Stimulated activated CD4-positive, alpha-beta T cell treated with anti-CD3 and anti-CD28 coated beads, Interleukin-1b, Interleukin-23, amount 100 ng/mL, for 48 hours (primary cell): ENCODE measurements around the gene ENTHD1.

ENCODE experiments used
- DNase-seq: peaks from one replicate; pipeline ENCODE4 v3.0.0-alpha.2; 2020

ENTHD1 gene

GRCh38 chr22:39893526-39893925, at the start of gene ENTHD1:
Gene ENTHD1 (minus strand): TSS chr22:39893760. CDS start chr22:39887748, 6,012 bp downstream.
- no peak for DNase-seq

- DNase-seq, result no peak
Measured at GRCh38 chr22:39943337-39943736, 49.8 kb upstream of the ENTHD1 start.

GRCh38 chr22:39942439-39943230, 49.1 kb upstream of the ENTHD1 start:
- DNase-seq, result no peak

- DNase-seq, result no peak
Measured at GRCh38 chr22:39941601-39942000, 48.0 kb upstream of the ENTHD1 start.

DNA sequence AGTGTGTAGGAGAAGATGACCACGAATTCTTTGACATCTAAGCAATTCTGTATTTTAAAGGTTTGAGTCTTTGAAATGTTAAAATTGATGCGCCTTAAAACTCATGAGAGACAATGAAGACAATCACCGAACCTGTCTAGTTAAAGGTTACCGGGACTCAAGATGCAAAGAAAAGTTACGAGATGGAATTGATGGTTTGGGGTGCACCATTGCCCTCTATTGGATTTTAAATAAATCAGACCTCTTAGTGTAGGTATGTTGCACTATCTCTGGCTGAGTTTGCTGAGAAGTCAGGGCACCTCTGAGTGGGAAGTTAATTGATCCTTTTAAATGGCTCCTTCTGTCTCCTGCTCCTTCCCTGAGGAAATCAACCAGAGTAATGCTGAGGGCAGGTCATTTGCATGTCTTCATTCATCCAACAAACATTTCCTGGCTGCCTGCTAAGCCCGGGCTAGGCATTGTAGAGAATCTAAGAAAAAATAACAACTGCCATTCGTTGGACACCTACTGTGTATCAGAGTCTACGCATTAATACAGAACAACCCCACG, 47.3 kb upstream of the ENTHD1 start:
- no peak for DNase-seq

DNA sequence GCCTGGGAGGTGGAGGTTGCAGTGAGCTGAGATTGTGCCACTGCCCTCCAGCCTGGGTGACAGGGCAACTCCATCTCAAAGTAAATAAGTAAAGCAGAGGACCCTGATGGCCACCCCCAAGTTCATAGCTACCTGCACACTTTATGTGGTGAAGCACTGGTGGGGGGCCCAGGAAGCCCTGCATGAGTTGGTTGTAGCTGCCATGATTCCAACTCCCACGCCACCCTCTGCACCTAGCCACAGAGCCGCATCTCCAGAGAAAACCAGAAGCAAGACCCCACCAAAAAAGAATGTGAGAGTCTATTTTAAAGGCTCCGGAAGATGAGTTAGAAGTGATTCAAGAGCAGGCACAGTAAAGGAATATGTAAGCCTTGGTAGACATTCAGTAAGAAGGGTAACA, 46.3 kb upstream of the ENTHD1 start:
- no peak for DNase-seq

DNA sequence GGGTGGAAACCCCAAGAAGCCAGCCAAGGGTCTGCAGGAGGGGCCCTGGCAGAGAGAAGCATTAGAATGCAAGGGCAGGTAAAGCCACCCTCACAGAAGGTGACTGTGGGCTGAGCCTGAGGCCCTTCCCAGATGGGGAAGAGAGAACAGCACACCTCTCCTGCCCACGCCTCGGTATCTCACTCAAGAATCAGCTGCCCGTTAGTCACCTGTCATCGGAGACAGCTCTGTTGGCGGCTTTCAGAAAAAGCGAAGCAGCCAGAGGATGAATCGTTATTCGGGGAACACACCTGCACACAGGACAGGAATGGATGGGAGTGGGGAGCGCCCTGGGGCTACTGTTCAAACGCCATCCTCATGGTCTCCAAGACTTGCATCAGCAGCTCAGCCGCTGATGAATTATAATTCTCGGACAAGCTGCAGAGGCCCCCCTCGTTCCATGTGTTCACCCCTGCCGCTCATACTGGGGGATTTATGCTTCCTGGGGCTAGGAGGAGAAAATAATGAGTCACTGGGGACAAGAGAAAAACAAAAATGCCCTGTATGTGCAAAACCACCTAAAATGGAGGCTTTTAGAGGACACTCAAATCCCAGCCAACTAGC, 45.0 kb upstream of the ENTHD1 start:
- DNase-seq, result peak; percentile 66

DNA sequence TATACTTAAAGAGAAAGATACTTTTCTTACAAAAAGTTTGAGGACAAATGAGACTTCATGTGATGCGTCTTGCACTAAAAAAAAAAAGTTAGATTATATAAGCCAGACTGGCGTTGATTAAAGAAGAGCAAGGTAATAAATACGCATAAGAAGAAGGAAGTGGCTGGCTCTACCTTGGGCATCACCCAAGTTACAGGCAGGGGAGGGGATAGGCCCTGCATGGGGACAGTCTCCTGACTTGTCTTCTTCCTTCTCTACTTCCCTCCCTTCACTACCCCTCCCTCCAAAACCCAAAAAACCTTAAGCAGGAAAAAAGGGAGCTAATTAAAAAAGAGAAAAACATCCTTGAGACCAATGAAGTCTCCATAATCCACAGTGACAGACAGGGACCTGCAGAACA, 44.3 kb upstream of the ENTHD1 start:
- DNase-seq, result no peak

- DNase-seq, result no peak
Measured at GRCh38 chr22:39936523-39937145, 43.1 kb upstream of the ENTHD1 start.

- DNase-seq, result no peak
Measured at GRCh38 chr22:39935612-39936011, 42.1 kb upstream of the ENTHD1 start.

GRCh38 chr22:39935116-39935515, 41.6 kb upstream of the ENTHD1 start:
- no peak for DNase-seq

- DNase-seq, result no peak
Measured at GRCh38 chr22:39933741-39934140, 40.2 kb upstream of the ENTHD1 start.

- peak; percentile 70 for DNase-seq
Measured at GRCh38 chr22:39932918-39933649, 39.5 kb upstream of the ENTHD1 start.

- no peak for DNase-seq
Measured at GRCh38 chr22:39932166-39932565, 38.6 kb upstream of the ENTHD1 start.

DNA sequence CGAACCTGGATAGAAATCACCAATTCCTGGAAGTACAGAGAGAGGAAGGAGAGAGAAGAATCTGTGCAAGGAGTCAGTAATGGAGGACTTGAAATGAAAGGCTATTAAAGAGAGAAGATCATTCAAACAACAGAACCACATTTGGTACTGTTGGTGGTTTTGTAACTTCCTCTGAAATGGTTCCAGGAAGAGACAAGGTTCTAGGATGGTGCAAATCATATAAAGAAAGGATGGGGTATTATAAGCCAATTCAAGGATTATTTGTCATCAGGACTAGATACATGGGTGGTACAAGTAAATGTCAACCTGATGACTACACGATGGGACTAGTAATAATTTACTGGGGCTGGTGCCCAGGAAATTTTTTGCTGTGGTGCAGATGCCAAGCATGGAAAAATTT, 37.7 kb upstream of the ENTHD1 start:
- no peak for DNase-seq

GRCh38 chr22:39928536-39929520, 35.3 kb upstream of the ENTHD1 start:
- DNase-seq, result no peak

- DNase-seq, result no peak
Measured at GRCh38 chr22:39927544-39927943, 34.0 kb upstream of the ENTHD1 start.

GRCh38 chr22:39926753-39927152, 33.2 kb upstream of the ENTHD1 start:
- DNase-seq, result no peak

- no peak for DNase-seq
Measured at GRCh38 chr22:39925909-39926679, 32.5 kb upstream of the ENTHD1 start.

DNA sequence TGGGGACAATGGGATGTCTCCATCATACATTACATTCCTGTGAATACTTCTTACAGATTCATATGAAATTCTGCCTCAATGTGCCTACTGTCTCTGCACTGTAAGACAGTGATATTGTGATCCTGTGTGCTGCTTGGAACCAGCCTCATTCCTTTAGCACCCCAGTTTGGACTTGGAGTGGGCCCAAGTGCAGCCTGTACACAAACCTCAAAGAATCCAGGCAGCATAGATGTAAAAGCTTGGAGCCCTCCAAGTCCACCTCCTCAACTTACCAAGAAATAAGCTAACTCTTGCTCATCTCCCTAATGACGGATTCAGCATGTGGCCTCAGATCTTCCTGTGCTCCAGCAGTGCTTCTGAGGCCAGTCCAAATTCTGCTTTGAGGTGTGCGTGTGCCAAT, 31.7 kb upstream of the ENTHD1 start:
- no peak for DNase-seq

GRCh38 chr22:39924286-39924685, 30.7 kb upstream of the ENTHD1 start:
- DNase-seq, result no peak
